HUDEP-2 (cell line): ENCODE data around the gene CPN2.

ENCODE experiments used
- DNase-seq, 76 experiments: peaks; one replicate each; lab custom pipeline; 2025; ENCODE audit not compliant: unreplicated experiment in 76 of 76; lab: John Stamatoyannopoulos, UW

Gene CPN2

GRCh38 chr3:194329583-194329965, 21.6 kb downstream of the CPN2 start:
- DNase-seq, result no peak

GRCh38 chr3:194328942-194329582, 22.1 kb downstream of the CPN2 start:
- no peak for DNase-seq

GRCh38 chr3:194328053-194328657, 23.0 kb downstream of the CPN2 start:
- DNase-seq, result no peak

- DNase-seq, result no peak
These were observed 23.7 kb downstream of the CPN2 start for GRCh38 chr3:194327218-194328052.

- DNase-seq, result no peak
These were observed 24.2 kb downstream of the CPN2 start for GRCh38 chr3:194326968-194327217.

GRCh38 chr3:194326192-194326967, 24.7 kb downstream of the CPN2 start:
- DNase-seq, result no peak

GRCh38 chr3:194325424-194326153, 25.5 kb downstream of the CPN2 start:
- DNase-seq, result no peak

- no peak for DNase-seq
These were observed 26.3 kb downstream of the CPN2 start for GRCh38 chr3:194324823-194325327.

- DNase-seq, result no peak
These were observed 27.1 kb downstream of the CPN2 start for GRCh38 chr3:194323785-194324735.

GRCh38 chr3:194322678-194323211, 28.4 kb downstream of the CPN2 start:
- peak in 67 of 76 experiments; percentile 3 to 75 (median 49) for DNase-seq

GRCh38 chr3:194321693-194322640, 29.2 kb downstream of the CPN2 start:
- no peak for DNase-seq

- DNase-seq, result no peak
These were observed 30.3 kb downstream of the CPN2 start for GRCh38 chr3:194320744-194321243.

GRCh38 chr3:194320100-194320499, 31.0 kb downstream of the CPN2 start:
- DNase-seq, result no peak

GRCh38 chr3:194318511-194319161, 32.5 kb downstream of the CPN2 start:
- DNase-seq, result no peak

- no peak for DNase-seq
These were observed 34.2 kb downstream of the CPN2 start for GRCh38 chr3:194316918-194317317.

GRCh38 chr3:194315965-194316361, 35.2 kb downstream of the CPN2 start:
- no peak for DNase-seq
